Fibroblast of skin of back (primary cell): Measurements from ENCODE around the gene SH2B3.
A peak's percentile ranks its signal among the peaks of the same experiment; 100 is the strongest.

ENCODE experiments used
- DNase-seq: peaks from one replicate; pipeline ENCODE4 v3.0.0-alpha.2; 2013

SH2B3 gene

DNA sequence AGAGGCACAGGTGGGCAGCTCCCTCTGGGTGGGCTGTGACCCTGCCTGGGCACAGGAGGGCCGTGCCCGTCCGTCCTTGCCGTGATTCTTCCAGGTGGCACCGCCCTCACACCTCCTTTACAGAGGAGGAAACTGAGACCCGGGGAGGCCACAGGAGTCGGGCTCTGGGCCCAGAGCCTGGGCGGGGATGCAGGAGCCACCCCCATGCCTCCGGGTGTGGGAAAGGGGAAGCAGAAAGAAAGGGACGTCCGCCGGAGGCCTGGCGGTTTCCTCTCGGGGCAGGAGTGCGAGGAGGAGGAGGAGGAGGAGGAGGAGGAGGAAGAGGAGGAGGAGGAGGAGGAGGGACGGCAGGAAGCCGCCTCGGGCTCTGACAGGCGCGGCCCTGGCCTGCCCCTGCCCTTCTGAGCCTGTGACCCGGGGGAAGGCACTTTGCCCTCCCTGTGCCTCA, 23.0 kb downstream of the SH2B3 start:
- DNase-seq = no peak

GRCh38 chr12:111429828-111430432, 24.2 kb downstream of the SH2B3 start:
- no peak for DNase-seq

DNA sequence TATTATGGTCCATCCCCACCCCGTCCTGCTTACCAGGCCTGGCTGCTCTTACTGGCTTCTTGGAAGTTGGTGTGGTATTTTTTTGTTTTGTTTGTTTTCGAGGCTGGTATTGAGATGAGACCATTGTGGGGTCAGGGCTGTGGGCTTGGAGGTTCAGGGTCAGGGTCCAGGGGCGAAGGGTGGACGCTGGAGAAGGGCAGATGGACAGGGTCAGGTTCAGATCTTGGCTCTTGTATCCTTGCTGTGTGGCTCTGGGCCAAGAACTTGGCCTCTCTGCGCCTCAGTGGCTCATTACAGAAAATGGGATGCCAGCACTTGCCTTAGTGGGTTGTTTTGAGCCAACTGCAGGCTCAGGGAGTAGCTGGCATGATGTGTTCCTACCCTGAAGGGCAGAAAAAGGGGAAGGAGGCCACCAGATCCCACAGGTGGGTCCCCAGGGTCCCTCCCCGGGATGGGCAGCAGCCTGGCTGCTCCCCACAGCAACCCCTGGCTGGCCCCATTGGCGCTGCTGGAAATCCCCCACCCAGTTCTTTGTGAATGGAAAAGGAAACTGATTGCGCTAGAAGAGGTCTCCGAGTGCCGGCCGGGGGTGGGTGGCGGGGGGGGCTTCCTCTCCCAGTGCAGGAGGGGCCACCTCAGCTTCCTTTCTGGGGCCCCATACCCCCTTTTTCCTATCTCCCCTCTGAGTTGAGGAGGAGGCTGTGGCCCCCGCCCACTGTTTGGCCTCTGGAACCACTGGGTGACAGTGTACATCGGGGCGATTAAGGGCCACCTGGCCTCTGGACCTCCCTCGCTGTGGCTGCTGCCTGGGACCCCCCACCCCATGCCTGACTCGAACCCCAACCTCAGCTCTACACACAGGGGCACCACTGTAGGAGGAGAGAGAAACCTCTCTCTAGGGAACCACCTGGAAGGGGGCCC, 25.0 kb downstream of the SH2B3 start:
- no peak for DNase-seq

GRCh38 chr12:111431772-111432171, 26.0 kb downstream of the SH2B3 start:
- DNase-seq = no peak

DNA sequence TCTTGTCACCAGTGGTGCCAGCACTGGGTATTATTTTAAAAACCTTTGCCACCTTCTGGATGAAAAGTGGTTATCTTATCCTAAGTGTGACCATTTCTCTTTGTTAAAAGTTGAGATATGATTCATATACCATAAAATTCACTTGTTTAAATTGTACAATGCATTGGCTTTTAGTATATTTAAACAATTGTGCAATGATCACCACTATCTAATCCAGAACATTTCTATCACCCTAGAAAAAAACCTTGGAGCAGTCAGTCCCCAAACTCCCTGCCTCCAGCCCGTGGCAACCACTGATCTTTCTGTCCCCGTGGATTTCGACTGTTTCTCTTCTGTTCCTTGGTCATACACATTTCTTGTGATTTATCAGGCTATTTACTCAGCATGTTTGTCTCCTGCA, 28.3 kb downstream of the SH2B3 start:
- no peak for DNase-seq

GRCh38 chr12:111434680-111435338, 29.1 kb downstream of the SH2B3 start:
- DNase-seq = peak; percentile 56

- no peak for DNase-seq
Observed at GRCh38 chr12:111435661-111436201, 30.0 kb downstream of the SH2B3 start.

DNA sequence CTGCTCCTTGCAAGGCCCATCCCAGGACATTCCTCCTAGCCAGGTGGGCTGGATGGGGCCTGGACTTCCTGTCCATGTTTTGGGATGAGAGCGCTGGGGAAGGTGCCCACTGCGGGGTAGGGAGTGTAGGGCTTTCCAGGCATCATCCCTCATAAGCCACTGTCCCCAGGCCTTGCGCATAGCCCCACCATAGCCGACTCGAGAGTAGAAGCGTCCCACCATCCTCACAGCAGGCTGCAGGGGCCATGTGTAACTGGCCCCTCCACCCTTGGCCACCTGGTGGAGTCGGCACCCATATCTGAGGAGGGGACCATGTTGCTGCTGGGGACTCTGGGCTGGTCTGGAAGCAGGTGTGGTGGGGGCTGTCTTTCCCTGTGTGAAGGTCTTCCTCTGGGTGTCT, 30.5 kb downstream of the SH2B3 start:
- DNase-seq = no peak

DNA sequence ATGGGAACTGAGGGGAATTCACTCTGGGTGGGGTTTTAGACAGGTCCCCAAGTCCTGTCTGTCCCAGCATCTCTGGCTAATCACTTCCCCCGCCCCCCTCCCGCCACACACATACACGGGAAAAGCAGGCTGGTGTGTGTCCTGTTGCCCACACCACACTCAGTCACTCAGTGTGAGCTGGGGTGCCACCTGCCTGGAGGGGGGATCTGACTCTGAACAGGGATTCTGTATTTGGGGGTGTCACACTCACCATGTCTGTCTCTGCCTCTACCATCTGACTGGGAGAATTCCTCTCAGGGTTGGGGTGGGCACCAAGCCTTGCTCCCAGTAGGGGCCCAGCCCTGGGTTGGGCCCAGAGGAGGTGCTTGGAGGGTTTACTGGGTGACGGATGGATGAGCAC, 31.1 kb downstream of the SH2B3 start:
- no peak for DNase-seq

DNA sequence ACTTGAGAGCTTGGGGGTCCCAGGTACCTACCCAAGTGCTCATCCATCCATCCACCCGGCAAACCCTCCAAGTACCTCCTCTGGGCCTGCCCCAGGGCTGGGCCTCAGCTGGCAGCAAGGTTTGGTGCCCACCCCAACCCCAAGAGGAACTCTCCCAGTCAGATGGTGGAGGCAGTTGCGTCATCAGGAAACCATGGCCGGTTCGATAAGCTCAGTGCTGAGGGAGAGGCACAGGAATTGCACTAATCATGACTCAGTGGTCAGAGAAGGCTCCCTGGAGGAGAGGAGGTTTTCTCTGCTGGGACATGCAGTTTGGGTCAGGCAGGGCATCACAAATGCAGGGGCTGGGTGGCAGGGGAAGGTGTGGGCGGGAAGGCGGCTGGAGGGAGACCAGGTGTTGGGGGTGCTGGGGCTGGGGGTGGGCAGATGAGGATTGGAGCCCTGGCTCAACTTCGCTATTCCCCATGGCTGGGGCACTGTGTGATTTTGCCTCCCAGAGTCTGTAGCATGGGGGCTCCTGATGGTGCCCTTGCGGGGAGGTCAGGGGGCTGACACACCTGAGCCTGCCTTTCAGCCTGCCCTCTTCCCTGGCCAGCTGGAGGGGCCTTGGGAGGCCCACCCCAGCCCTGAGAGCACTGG, 32.2 kb downstream of the SH2B3 start:
- peak; percentile 85 for DNase-seq

GRCh38 chr12:111438481-111438880, 32.8 kb downstream of the SH2B3 start:
- peak; percentile 56 for DNase-seq

DNA sequence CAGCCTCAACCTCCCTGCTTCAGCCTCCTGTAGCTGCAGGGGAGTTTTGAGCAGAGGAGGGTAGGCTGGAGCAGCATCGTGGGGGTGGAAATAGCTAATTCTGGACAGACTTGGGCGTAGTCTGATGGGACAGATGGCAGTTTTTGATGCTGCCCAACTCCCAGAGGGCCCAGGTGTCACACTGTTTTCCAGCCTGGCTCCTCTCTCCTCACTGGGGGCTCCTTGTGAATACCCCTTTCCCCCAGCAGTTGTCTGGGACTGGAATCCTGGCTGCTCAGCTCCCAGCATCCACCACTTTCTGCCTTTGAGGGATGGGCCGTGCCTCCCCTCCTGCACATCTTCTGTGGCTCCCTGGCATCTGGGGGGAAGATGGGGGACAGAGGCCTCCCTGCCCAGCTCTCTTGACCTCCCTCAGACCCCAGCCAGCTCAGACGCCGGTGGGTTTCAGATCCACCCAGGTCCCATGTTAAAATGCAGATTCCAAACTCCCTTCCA, 34.0 kb downstream of the SH2B3 start:
- DNase-seq = no peak

- DNase-seq = no peak
Observed at GRCh38 chr12:111440152-111440551, 34.4 kb downstream of the SH2B3 start.

- DNase-seq = no peak
Observed at GRCh38 chr12:111440631-111441030, 34.9 kb downstream of the SH2B3 start.

GRCh38 chr12:111441107-111441928, 35.6 kb downstream of the SH2B3 start:
- no peak for DNase-seq

- no peak for DNase-seq
Observed at GRCh38 chr12:111442301-111443045, 36.8 kb downstream of the SH2B3 start.

- DNase-seq = no peak
Observed at GRCh38 chr12:111443086-111443485, 37.4 kb downstream of the SH2B3 start.

DNA sequence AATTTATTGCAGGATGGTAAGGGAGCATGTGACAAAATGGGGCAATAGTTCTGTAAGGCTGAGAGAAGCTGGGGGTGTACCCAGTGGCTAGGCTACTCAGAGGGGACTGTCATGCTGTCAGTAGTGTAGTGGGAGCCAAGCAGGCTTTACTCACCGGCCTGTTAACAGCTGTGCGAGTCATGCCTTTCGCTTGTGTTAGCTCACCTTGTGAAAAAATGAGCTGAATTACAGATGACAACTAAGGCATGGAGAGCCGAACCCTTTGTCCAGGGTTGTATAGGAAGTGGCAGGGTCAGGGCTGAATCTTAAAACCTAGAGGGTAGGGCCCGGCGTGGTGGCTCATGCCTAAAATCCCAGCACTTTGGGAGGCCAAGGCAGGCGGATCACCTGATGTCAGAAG, 37.9 kb downstream of the SH2B3 start:
- DNase-seq = peak; percentile 49

DNA sequence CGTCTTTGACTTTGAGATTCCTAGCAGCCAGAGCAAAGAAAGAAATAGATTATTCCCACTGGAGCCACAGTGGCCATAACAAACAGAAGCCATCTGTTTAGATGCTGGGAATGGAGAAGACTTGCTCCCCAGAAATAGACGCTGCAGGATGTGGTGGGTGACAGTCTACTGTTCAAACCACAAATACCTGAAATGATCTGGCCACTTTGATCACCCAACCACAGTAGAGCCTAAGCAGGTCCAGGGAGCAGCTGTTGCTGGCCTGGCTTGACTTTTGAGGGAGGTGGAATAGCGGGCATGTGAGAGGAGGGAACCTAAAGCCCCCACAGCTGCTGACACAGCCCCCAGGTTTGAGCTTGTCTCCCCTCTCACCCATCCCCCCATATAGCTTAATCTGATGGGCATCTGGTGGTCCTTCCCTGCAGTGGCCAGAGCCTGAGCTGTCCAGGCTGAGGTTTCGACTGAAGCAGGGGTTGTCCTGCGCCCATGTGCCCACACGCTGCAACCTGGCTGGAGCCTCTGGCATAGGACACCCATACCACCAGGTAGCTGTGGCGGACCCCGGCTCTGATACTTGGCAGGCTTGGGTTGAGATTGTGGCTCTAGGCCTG, 38.7 kb downstream of the SH2B3 start:
- DNase-seq = no peak
